Calu3 (cell line): ENCODE results near the gene SLC6A20. TPM values are rescaled to one million over a fixed set of nuclear protein-coding genes. Genes with fewer than 3 reads are reported as not detected.

Source experiments
- BruUV-seq: library from RNA; stranded (reverse); fragments of 400-500 nt; replicated peaks from 2 replicates; lab custom pipeline; 2021; lab: Mats Ljungman, UMichigan
- CTCF ChIA-PET: fragments of 300-600 bp; sonication (Branson Sonifier 250); formaldehyde crosslinking; loops from one replicate; lab custom pipeline; 2022; ENCODE audit warnings: antibody characterized with exemption; lab: Charles Lee
- DNase-seq: peaks from one replicate; pipeline ENCODE4 v3.0.0; 2022
- H3K27ac Mint-ChIP-seq: one replicate; pipeline ENCODE4 v1.8.0; 2022; ENCODE audit warnings: mixed read lengths; ENCODE audit not compliant: unreplicated experiment
- H3K27me3 Mint-ChIP-seq: one replicate; pipeline ENCODE4 v1.8.0; 2022; ENCODE audit warnings: mixed read lengths; ENCODE audit not compliant: unreplicated experiment
- H3K36me3 Mint-ChIP-seq: one replicate; pipeline ENCODE4 v1.8.0; 2022; ENCODE audit warnings: mild to moderate bottlenecking, moderate library complexity, mixed read lengths; ENCODE audit not compliant: insufficient read depth, unreplicated experiment
- H3K4me1 Mint-ChIP-seq: one replicate; pipeline ENCODE4 v1.8.0; 2022; ENCODE audit warnings: mild to moderate bottlenecking, low read depth, mixed read lengths; ENCODE audit not compliant: unreplicated experiment
- H3K4me3 Mint-ChIP-seq: one replicate; pipeline ENCODE4 v1.8.0; 2022; ENCODE audit warnings: mild to moderate bottlenecking, low read depth, moderate library complexity, mixed read lengths; ENCODE audit not compliant: unreplicated experiment
- H3K9me3 Mint-ChIP-seq: one replicate; pipeline ENCODE4 v1.8.0; 2022; ENCODE audit warnings: low read depth, mixed read lengths; ENCODE audit not compliant: unreplicated experiment
- intact Hi-C: fragments of 100-400 bp; cut with micrococcal nuclease; formaldehyde crosslinking; loops from one replicate; pipeline ENCODE4 v1.10.0; 2022; ENCODE audit not compliant: unreplicated experiment
- total RNA-seq: library from RNA; stranded (reverse); gene quantifications from 2 replicates; pipeline ENCODE4 v1.2.3, GENCODE V29; 2022
- TF ChIP-seq, protein P1 (sequence below): fragments of 200-600 bp; IDR thresholded peaks from one replicate; pipeline ENCODE4 v1.8.0; 2022; ENCODE audit warnings: antibody characterized with exemption; ENCODE audit not compliant: unreplicated experiment

SLC6A20 gene
- total RNA-seq, 1 experiment from 2014 or later: 2.1 TPM

DNA sequence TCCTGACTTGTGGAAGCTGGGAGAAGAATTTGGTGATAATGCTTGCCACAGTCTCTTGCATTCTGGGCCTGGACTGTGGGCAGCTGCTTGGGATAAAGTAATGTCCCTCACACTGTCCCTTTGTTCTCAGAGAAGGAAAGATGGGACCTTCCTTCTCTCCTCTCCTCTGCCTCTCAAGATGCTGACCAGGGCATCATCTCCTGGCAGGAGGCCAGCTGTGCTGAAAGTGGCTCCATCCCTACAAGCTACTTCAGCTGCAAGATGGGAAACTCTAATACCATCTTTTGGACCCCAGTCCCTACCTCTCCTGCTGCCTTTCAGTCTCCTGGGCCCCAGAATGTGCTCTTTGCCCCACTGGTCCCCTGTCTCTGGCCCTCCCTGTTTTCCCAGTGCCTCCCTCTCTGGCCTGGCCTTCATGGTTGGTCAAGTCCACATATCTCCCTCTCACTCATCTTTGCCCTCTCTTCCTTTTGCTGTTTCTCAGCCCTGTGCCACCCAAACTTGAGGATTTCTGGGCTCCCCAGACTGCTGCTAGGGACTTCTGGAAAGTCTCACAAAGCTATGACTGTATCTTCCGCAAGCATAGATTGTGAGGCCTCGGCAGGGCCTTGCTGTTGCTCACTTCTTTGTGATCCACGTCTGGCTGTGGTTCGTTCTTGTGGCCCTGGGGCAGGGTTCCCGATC is 7.1 kb upstream of the SLC6A20 start:
- no peak overlapping the region for H3K4me3 Mint-ChIP-seq
- peaks cover 6% of the 10 kb centered on the region for H3K4me1 Mint-ChIP-seq
- CTCF ChIA-PET: no interaction called here
- BruUV-seq: no TSS peak
- TF ChIP-seq, protein P1, sequence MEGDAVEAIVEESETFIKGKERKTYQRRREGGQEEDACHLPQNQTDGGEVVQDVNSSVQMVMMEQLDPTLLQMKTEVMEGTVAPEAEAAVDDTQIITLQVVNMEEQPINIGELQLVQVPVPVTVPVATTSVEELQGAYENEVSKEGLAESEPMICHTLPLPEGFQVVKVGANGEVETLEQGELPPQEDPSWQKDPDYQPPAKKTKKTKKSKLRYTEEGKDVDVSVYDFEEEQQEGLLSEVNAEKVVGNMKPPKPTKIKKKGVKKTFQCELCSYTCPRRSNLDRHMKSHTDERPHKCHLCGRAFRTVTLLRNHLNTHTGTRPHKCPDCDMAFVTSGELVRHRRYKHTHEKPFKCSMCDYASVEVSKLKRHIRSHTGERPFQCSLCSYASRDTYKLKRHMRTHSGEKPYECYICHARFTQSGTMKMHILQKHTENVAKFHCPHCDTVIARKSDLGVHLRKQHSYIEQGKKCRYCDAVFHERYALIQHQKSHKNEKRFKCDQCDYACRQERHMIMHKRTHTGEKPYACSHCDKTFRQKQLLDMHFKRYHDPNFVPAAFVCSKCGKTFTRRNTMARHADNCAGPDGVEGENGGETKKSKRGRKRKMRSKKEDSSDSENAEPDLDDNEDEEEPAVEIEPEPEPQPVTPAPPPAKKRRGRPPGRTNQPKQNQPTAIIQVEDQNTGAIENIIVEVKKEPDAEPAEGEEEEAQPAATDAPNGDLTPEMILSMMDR: no peak
- no peaks in the 10 kb centered on the region for H3K36me3 Mint-ChIP-seq
- intact Hi-C loops: no loop called here
- peaks cover 2% of the 10 kb centered on the region for H3K27me3 Mint-ChIP-seq
- H3K27ac Mint-ChIP-seq: no peak overlapping the region
- H3K9me3 Mint-ChIP-seq: no peaks in the 10 kb centered on the region
- DNase-seq: no peak

DNA sequence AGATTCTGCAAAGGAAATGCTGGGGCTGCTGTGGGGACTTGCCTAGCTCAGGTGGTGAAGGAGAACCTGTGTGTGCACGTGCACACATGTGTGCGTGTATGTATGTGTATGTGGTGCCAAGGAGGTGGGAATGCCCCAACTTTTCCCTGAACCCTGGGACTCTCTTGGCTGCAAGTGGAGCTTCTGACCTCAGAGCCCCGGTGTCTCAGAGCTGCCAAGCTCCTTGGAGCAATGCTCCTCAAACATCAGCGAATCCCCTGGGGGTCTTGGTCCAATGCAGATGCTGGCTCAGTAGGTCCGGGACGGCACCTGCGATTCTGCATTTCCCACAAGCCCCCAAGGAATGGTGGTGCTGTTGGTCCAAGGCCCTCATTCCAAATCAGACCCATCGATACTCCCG is 5.8 kb upstream of the SLC6A20 start:
- peaks cover 6% of the 10 kb centered on the region for H3K4me1 Mint-ChIP-seq
- no TSS peak for BruUV-seq

DNA sequence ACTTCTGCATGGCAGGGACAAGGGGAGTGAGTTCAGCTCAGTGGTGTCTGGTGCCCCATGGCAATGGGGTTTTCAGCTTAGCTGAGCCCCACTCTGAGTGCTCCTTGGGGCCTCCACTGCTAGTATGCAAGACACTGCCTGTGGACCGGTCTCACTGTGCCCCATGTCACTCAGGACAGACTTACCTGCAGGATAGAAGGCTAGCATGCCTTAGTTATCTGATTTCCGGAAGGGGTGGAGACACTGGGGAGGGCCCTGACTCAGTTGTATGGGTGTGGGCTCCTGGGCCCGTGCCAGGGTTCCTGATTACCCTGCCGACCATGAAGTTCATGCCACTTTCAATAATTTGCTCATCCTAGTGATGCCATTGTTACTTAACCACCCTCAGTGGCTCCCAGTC is 4.3 kb upstream of the SLC6A20 start:
- H3K36me3 Mint-ChIP-seq: peaks cover 8% of the 10 kb centered on the region
- intact Hi-C loops: no loop called here
- CTCF ChIA-PET: no interaction called here
- H3K4me3 Mint-ChIP-seq: no peak overlapping the region
- TF ChIP-seq, protein P1: no peak
- BruUV-seq: no TSS peak
- no peak overlapping the region for H3K27ac Mint-ChIP-seq
- H3K4me1 Mint-ChIP-seq: peaks cover 8% of the 10 kb centered on the region
- DNase-seq: peak; percentile 28
- H3K9me3 Mint-ChIP-seq: no peaks in the 10 kb centered on the region
- peaks cover 28% of the 10 kb centered on the region for H3K27me3 Mint-ChIP-seq

More for the DNA sequence above, 5.8 kb upstream of the SLC6A20 start:
- Mint-ChIP-seq H3K27ac (no peak overlapping the region), H3K27me3 (peaks cover 14% of the 10 kb centered on the region), H3K36me3 (no peaks in the 10 kb centered on the region), H3K9me3 (no peaks in the 10 kb centered on the region), H3K4me3 (no peak overlapping the region)
- CTCF ChIA-PET: no interaction called here
- intact Hi-C loops: no loop called here
- TF ChIP-seq, protein P1: no peak
- DNase-seq: no peak

DNA sequence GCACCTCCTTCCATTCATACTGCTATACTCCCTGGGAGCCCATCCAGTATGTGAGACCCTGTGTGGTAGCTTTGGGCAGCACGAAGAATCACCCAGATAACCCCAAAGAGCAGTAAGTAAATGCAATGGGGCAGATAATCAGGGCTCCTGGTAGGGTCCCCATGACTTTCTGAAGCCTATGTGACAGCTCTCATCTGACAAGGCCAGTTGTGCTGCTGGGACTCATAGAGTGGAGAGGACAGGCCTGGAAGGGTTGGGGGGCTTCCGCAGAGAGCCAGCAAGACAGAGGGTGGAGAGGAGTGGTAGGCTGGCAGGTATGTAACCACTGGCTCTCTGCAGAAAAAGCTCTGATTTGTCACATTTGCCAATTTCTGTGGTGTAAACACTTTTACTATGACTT is 3.2 kb upstream of the SLC6A20 start:
- intact Hi-C loops: no loop called here
- Mint-ChIP-seq H3K4me1 (peaks cover 18% of the 10 kb centered on the region), H3K36me3 (peaks cover 14% of the 10 kb centered on the region), H3K4me3 (no peak overlapping the region), H3K27me3 (peaks cover 39% of the 10 kb centered on the region), H3K9me3 (no peaks in the 10 kb centered on the region), H3K27ac (no peak overlapping the region)
- DNase-seq: no peak
- BruUV-seq: no TSS peak
- CTCF ChIA-PET: interaction anchor here (0.6 to 0.7 kb wide), 2 partner anchors 106 to 987 kb away, joined by 3 to 4 read pairs; no protein-coding TSS in a partner anchor
- TF ChIP-seq, protein P1: no peak
